NCI-H524 treated with DMSO at 0.1 percent for 48 hours (cell line): ENCODE data around the gene DGCR6L.
"Not testable (repeated sequence)": the region's sequence is repeated elsewhere in the genome, so short reads cannot be mapped to it uniquely, and the experiment has no call there.

Experiments used
- DNase-seq: peaks from one replicate; lab custom pipeline; 2025; lab: John Stamatoyannopoulos, UW

The DGCR6L gene

DNA sequence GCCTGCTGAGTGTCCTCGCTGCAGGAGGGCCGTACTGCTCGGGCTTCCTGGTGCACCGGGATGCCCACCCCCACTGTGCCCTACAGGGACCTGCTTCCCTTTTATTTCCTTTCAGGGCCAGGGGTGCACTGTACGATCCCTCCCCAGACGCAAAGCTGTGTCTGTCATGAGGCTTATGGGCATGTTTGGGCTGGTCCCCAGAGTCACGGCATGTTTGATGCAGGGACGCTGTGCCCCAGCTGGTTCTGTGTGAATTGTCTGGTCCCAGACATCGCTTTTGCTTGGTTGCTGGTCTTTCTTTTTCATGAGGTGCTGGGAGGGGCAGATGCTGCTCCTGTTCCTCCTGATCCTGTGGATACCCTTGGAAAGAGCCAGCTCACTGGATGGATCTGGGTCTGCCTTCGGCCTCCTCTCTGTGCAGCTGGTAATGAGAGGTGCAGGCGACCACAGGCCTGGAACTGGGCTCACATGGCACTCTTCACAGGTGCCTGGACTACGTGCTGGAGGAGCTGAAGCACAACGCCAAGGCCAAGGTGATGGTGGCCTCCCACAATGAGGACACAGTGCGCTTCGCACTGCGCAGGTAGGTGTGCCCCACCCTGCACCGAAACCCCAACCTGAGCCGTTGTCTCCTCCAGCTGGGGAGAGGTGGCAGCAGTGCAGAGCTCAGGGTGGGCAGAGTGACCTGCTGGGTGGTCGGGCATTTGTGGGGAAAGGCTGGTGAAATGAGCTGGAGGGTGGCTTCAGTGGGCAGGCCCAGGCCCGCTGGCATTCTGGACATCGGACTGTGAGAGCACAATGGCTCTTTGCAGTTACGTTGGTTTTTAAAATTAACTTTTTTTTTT, 10.8 kb downstream of the DGCR6L start:
- not testable (repeated sequence) for DNase-seq

DNA sequence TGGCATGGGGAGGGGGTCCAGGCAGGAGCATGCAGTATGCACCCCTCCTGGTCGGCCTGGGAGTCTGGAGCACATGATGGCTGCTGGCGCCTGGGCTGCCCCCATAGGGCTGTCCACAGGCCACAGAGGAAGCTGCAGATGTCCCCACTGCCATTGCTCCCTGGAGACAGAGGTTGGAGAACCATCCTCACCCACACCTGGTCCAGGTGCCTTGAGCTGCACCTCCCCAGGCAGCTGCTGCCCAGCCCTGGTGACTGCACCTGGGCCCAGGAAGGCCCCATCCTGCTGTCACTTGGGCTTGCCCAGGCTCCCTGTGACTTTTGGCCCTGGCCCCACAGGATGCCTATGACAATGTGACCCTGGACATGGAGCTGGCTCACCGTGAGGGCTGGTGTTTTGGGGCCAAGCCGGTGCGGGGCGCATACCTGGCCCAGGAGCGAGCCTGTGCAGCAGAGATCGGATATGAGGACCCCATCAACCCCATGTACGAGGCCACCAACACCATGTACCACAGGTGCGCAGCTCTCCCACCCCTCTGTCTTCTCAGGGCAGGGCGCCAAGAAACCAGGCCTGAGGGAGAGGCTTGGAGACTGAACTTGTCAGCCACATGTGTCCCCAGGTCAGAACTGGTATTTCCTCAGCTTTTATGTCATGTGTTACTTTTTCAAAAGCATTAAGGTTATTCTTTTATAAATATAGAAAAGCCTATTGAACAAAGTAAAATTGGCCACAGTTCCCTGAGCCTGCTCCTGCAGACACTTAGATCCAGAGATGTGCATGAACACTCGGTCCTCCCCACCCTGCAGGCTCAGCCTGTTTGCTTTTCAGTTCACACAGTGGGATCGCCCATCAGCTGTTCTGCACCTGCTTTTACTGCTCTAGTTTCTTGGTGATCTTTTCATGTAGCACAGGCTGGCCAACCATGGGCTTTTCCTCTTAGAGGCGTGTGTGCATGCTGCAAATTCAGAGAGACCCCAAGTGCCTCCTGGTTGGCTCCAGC, 12.1 kb downstream of the DGCR6L start:
- not testable (repeated sequence) for DNase-seq

DNA sequence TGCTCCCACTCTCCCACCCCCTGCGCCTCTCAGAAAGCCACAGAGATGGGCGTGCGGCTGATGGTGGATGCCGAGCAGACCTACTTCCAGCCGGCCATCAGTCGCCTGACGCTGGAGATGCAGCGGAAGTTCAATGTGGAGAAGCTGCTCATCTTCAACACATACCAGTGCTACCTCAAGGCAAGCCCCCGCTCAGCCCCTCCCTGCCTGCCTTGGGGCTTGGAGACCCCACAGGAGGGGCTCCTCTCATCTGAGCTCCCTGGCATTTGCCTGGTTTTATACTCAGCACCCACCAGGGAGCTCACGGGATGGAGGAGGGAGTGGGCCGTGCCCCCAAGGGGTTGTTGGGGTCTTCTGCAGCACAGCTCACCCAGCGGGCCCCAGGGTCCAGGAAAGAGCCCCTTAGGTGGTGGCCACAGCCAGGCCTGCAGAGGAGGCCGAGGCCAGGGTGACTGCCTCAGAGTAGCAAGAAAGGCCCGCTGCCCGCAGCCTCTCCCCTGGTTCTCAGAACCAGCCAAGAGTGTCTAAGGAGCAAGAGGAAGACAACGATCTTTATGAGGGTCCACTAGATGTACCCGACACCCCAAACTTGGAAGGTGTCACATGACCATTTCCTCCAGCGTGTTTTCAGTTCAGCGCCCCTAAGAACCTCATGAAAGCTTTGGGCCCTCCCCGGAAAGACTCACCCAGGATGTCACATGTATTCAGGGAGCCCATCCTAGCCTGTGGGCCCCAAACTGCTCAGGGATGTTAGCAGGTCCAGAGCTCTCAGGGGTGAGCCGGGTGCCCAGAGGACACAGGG, 13.0 kb downstream of the DGCR6L start:
- DNase-seq = not testable (repeated sequence)

DNA sequence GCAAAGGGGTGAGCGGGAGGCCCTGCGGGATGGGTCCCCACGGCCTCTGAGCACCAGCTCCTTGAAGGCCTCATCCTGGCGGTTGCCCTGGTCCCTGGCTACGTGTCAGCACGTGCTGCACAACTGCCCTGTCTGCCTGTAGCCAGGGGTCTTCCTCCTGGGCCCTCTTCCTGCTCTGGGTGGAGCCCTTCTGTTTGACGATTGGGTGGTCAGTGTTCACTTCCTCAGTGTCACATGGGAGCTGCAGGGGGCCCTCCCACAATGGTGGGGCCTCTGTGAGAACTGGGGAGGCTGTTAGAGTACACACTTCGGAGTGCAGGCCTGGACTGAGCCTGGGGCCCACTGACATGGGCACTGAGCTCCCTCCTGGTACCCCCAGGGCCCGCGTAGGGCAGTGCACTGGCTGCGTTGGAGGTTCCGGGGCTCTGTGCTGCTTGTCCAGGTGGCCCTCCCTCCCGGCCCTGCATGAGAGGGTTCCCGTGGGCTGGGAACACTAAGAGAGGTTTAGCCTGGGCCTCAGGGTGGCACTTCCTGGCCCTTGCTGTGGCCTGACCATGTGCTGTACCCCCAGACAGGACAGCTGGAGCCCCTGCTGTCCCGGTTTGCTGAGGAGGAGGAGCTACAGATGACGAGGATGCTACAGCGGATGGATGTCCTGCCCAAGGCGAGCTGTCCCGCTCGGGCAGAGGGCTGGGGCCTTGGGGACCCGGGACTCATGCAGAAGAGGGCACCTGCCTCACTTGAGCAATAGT, 13.8 kb downstream of the DGCR6L start:
- DNase-seq = no peak

DNA sequence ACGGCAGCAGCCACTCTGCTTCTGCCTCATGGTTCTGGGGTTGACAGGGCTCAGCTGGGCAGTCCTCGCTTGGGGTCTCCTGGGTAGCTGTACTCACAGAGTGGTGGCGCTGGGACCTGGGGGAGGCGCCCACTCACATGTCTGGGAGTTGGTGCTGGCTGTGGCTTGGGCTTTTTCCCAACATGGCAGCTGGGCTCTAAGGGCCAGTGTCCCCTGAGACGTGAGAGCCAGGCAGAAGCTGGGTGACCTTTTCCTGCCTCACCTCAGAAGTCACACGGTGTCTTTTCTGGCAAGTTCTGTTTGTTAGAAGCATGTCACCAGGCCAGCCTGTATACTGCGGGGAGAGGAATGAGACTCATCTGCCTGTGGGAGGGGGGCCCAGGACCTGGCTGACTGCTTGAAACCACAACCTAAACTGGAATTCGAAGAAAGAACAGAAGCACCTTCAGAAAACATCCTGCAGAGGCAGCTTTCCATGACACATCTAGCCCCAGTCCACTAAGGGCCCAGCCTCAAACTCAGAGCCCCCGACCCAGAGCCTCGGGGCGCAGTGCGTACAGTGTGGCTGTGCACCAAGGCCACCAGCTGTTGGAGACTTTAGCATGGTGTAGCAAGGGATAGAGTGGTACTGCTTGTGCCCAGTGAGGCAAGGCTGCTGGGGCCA, 14.5 kb downstream of the DGCR6L start:
- DNase-seq = not testable (repeated sequence)

DNA sequence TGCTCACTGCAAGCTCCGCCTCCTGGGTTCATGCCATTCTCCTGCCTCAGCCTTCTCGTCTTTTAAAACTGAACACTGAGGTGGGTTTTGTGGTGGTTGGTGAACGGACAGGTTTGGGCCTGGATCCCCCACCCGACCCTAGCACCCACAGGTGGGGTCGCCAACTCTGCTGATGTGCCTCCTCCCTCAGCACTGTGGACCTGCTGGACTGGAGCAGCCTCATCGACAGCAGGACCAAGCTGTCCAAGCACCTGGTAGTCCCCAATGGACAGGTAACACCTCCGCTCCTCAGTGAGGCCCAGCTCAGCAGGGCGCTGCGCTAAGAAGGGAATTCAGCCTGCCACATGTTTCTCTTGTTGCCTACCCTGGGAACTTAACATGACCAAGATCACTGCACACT, 15.2 kb downstream of the DGCR6L start:
- no peak for DNase-seq

DNA sequence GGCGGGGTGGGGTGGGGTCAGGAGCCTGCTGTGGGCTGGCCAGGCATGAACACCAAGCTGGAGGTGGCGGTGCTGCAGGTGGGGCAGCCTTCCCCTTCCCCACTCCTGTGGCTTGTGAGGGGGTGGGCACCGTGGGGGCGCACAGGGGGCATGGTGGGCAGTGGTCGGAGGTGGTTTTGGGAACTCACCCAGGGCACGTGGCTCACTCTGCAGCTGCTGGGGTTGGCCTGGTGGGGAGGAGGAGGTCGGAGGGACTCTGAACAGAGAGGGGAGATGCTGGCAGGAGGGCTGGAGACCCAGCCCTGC, 16.7 kb downstream of the DGCR6L start:
- not testable (repeated sequence) for DNase-seq

DNA sequence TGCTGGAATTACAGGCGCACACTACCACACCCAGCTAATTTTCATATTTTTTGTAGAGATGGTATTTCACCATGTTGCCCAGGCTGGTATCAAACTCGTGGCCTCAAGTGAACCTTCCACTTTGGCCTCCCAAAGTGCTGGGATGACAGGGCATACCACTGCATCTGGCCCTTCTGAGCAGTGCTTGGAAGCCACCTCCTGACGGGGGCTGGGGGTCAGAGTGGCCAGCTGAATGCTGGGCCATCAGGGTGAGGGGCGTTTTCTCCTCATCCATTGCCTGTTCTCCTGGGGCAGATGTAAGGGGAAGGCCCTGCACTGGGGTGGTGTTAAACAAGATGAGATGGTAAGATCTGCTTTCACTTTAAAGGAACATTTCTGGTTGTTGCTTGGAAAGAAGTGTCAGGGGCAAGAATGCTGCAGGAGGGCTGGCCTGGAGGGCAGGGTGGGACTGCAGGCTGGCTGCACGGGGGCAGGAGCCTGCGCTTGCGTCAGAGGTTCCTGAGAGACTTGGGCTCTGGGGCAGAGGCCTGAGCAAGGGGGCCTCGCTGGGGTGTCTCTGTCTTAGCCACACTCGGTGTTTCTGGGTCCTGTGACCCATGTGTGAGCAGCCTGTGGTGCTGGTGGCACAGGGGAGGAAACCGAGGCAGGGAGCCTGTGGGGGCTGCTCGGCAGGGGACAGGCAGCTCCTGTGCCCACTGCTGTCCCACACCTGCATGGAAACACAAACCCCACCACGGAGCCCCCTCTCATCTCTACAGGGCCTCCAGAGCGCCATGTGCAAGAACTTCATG, 17.2 kb downstream of the DGCR6L start:
- DNase-seq = no peak

DNA sequence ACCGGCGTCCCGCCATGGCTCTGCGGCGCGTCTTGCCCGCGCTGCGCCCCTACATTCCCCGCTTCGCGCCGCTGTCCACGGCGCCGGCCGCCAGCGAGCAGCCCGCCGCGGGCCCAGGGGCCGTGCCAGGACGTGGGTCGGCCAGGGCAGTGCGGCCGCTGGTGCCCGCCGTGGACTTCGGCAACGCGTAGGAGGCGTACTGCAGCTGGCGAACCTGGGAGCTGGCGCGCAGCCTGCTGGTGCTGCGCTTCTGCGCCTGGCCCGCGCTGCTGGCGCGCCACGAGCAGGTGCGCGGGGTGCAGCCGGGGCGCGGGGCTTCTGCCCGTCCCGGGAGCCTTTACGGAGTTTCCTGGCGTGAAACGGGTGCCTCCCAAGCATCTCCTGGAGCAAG, 20.1 kb downstream of the DGCR6L start:
- DNase-seq = no peak

DNA sequence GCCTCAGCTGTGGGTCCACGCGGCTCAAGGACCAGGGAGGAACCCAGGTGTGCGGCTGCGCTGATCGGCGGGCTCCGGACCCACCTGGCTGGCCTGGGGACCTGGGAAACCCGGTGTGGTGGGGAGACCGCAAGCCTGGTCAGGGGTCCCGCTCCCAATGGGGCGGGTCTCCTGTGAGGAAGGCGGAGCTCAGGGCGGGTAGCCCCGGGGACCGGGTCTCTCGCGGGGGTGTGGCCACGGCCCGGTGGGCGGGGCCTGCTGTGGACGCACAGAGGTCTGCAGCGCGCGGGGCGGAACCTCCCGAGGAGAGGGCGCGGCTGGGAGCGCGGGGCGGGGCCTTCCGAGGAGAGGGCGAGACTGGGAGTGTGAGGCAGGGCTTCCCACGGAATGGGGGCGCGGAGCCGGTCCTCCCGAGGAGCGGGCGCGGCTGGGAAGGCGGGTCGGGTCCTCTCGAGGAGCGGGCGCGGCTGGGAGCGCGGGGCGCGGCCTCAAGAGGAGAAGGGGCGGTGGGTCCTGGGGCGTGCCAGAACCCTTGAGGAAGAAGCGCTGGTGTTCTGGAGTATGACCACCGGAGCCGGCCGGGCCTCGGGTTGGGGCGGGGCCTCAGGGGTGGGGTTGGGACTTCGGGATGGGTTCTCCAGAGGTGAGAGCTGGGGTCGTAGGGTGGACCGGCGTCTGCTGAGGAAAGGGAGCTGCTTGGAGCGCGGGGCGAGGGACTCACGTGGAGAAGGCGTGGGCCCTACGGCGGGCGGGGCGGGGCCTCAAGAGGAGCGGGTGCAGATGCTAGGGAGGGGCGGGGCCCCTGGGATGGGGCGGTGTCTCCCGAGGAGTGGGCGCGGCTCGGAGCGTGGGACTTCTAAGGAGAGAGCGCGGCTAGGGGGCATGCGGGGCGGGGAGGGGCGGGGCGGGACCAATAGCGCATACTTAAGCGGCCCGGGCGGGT, 20.8 kb downstream of the DGCR6L start:
- no peak for DNase-seq

DNA sequence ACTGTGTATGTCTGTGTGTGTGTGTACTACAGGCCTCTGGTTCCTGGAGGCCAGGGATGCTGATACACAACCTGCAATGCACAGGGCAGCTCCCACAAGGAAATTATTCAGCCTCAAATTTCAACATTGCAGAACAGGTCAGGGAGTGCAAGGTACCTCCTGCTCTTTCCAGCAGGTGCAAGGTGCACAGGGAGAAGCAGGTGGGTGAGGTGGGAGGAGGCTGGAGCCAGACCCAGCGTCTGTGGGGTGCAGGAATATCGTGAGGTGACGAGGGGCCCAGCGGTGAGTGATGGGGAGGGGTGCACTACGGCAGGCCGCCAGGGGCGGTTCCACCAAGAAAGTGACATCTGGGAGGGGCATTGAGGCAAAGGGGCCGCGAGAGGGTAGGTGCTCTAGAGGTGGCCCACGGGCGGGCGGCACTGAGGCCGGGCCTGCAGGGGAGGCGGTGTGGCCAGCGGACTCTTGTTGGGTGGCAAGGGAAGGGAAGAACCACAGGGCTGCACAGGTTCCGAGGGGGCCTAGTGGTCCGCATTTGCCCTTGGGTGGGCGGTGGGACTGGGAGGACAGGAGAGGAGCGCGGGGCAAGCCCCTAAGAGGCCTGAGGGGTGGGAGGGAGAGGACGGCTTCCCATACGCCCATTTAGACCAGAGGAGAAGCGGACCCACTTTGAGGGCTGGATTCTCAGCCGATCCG, 21.6 kb downstream of the DGCR6L start:
- no peak for DNase-seq

DNA sequence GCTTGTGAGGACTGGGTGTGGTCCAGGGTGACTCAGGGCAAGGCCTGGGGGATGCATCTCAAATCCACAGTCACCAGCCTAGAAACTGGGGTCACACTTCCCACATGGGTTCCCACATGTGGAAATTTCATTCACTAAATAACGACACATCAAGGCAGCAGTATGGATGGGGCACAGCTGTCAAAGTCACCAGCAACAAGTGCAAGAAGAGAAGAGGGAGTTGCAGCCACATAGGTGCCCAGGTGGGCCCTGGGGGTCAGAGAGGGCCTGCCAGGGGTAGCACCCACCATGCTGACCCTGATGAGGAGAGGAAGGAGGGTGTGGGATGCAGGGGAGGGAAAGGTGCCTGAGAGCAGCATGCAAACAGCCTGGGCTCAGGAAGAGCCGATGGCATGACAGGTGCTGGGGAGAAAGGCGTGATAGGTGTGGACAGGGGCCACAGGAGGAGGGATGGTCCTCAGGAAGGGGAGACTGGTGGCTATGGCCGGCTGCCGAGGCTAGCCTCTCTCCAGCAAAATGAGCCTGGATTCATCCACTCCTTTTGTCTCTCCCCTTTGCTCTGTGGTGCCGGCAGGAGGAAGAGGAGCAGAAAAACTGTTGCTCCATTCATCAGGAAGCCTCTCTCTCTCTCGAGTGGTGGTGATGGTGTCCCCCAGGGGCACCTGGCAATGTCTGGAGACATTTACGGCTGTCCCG, 22.3 kb downstream of the DGCR6L start:
- DNase-seq = no peak

DNA sequence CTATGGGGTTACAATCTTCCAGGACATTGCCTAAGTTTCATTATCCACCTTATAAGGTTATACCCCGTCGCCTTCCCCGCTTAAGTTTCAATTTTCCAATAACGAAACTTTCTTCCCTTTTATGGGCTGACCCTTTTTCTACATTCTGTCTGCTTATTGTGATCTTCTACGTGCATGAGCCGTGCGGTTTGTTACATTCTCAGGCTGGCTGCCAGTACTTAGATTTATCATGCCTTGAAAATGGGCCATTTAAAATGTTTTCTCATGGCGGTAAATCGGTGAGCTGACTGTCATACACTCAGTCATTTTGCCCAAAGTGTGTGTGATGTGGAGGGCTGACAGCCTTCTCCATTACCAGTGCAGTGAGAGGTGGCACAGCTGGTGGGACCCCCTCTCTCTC, 23.3 kb downstream of the DGCR6L start:
- DNase-seq = no peak

DNA sequence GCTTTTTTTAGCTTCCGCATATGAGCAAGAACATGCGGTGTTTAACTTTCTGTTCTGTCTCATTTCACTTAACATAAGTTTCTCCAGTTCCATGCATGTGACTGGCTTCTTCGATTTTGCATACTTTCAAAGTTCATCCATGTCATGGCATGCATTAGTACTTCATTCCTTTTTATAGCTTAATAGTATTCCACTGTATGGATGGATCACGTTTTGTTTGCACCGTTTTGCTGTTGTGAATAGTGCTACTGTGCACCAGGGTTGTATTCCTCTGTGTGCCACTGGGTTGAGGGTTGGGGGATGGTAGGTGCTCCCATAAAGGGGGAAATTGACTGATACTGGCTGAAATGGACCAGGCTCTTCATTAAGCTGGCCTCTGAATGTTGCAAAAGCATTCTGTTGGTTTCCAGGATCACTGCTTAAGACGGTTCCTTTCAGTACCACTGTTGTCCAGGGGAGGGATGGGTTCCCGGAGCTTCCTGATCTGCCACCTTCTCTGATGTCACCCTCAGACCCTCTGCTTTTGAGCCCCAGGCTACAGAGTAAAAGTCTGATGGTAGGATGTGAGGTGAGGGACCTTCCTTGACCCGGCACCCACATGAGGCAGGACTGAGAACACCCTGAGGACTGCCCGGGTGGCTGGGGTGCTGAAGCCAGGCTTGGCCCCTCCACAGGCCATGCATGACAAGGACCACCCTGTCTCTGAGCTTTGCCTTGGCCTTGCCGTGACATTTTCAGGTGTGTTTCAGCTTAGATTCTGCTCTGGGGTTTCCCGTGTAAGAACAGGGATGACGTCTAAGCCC, 24.4 kb downstream of the DGCR6L start:
- no peak for DNase-seq

DNA sequence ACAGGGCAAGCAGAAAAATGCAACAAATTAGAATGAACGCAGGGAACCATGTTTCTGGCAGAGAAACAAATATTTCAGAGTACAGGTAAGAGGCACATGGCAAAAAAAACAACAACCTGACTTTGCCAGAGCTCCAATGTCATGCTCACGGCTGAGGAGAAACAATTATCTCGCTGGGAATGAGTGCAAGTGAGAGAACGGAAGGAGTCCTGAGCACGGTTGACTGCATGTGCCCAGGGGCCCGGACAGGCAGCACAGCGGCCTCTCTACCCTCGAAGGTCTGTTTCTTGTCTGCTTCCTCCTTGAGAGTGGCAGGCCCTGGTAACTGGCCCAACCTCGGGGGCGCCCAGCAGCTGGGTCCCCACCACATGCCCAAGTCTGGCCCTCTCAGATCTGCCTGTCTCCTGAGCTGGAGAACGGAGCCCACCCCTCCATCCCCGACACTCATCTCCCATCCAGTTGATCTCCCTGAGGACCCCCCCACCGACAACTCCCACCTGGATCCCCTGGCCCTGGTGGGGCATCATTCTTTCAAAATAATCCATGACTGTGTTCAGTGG, 27.1 kb downstream of the DGCR6L start:
- DNase-seq = no peak

DNA sequence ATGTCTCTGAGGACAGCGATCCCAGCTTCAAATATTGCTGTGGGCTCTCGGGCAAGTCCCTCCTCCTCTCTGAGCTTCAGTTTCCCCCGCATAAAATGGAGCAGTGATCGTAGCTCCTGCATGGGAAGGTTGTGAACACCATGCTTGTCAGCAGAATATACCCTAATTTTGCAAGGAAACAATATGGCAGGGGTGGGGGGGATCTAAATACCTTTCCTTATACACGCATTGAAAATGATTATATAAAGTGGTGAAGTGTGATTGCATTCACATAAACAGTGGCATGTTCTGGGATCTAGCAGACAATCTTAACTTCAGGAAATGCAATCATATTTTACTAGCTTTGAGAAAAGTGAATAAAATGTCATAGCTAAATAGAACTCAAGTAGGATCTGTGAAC, 27.8 kb downstream of the DGCR6L start:
- DNase-seq = no peak
